T-helper 1 cell treated with Interleukin-12 subunit alpha and Interleukin-12 subunit beta and Interleukin-4 antibody, amounts not matched to agents 30 μg/mL and 1 μg/mL, for 36 hours (primary cell): ENCODE results near the gene SLC51A.

Experiments
- H3K27ac Mint-ChIP-seq: one replicate; pipeline ENCODE4 v1.8.0; 2021; ENCODE audit warnings: mild to moderate bottlenecking, mixed read lengths
- H3K27me3 Mint-ChIP-seq: one replicate; pipeline ENCODE4 v1.8.0; 2021; ENCODE audit warnings: low read depth, mixed read lengths
- H3K36me3 Mint-ChIP-seq: one replicate; pipeline ENCODE4 v1.8.0; 2021; ENCODE audit warnings: low read depth, mixed read lengths
- H3K4me1 Mint-ChIP-seq: one replicate; pipeline ENCODE4 v1.8.0; 2021; ENCODE audit warnings: low read depth, mixed read lengths
- H3K4me3 Mint-ChIP-seq: one replicate; pipeline ENCODE4 v1.8.0; 2021; ENCODE audit warnings: mild to moderate bottlenecking, moderate library complexity, mixed read lengths
- H3K9me3 Mint-ChIP-seq: one replicate; pipeline ENCODE4 v1.8.0; 2021; ENCODE audit warnings: mixed read lengths

SLC51A gene

GRCh38 chr3:196217307-196218154, 1.2 kb downstream of the SLC51A start:
- H3K36me3 Mint-ChIP-seq: no peaks in the 10 kb centered on the region
- peaks cover 16% of the 10 kb centered on the region for H3K4me1 Mint-ChIP-seq
- H3K4me3 Mint-ChIP-seq: peak overlapping the region; percentile 12
- no peaks in the 10 kb centered on the region for H3K27me3 Mint-ChIP-seq
- no peaks in the 10 kb centered on the region for H3K9me3 Mint-ChIP-seq
- peak overlapping the region; percentile 47 for H3K27ac Mint-ChIP-seq

GRCh38 chr3:196218155-196218712, 1.9 kb downstream of the SLC51A start:
- Mint-ChIP-seq H3K4me3 (no peak overlapping the region), H3K27me3 (peaks cover 3% of the 10 kb centered on the region), H3K27ac (no peak overlapping the region), H3K4me1 (peaks cover 16% of the 10 kb centered on the region), H3K9me3 (no peaks in the 10 kb centered on the region), H3K36me3 (no peaks in the 10 kb centered on the region)

GRCh38 chr3:196219194-196219969, 3.0 kb downstream of the SLC51A start:
- Mint-ChIP-seq H3K36me3 (no peaks in the 10 kb centered on the region), H3K4me1 (peaks cover 16% of the 10 kb centered on the region), H3K27me3 (peaks cover 5% of the 10 kb centered on the region), H3K27ac (peak overlapping the region; percentile 57), H3K4me3 (peak overlapping the region; percentile 75), H3K9me3 (no peaks in the 10 kb centered on the region)

GRCh38 chr3:196219970-196220311, 3.6 kb downstream of the SLC51A start:
- Mint-ChIP-seq H3K4me1 (peaks cover 16% of the 10 kb centered on the region), H3K4me3 (peak overlapping the region; percentile 75), H3K36me3 (no peaks in the 10 kb centered on the region), H3K27me3 (peaks cover 5% of the 10 kb centered on the region), H3K9me3 (no peaks in the 10 kb centered on the region), H3K27ac (no peak overlapping the region)

- H3K27ac Mint-ChIP-seq: no peak overlapping the region
- no peak overlapping the region for H3K4me3 Mint-ChIP-seq
- no peaks in the 10 kb centered on the region for H3K36me3 Mint-ChIP-seq
- no peaks in the 10 kb centered on the region for H3K9me3 Mint-ChIP-seq
- H3K27me3 Mint-ChIP-seq: peaks cover 5% of the 10 kb centered on the region
- peaks cover 16% of the 10 kb centered on the region for H3K4me1 Mint-ChIP-seq
These were observed 4.3 kb downstream of the SLC51A start for GRCh38 chr3:196220587-196220986.

- Mint-ChIP-seq H3K4me1 (peaks cover 16% of the 10 kb centered on the region), H3K27me3 (peaks cover 5% of the 10 kb centered on the region), H3K9me3 (no peaks in the 10 kb centered on the region), H3K4me3 (no peak overlapping the region), H3K36me3 (no peaks in the 10 kb centered on the region), H3K27ac (no peak overlapping the region)
These were observed 4.7 kb downstream of the SLC51A start for GRCh38 chr3:196220991-196221390.

- Mint-ChIP-seq H3K36me3 (no peaks in the 10 kb centered on the region), H3K27ac (no peak overlapping the region), H3K4me3 (no peak overlapping the region), H3K4me1 (peaks cover 13% of the 10 kb centered on the region), H3K9me3 (no peaks in the 10 kb centered on the region), H3K27me3 (peaks cover 5% of the 10 kb centered on the region)
These were observed 6.7 kb downstream of the SLC51A start for GRCh38 chr3:196222876-196223595.

- H3K36me3 Mint-ChIP-seq: no peaks in the 10 kb centered on the region
- H3K27me3 Mint-ChIP-seq: peaks cover 5% of the 10 kb centered on the region
- H3K4me3 Mint-ChIP-seq: no peak overlapping the region
- peaks cover 1% of the 10 kb centered on the region for H3K4me1 Mint-ChIP-seq
- H3K27ac Mint-ChIP-seq: no peak overlapping the region
- no peaks in the 10 kb centered on the region for H3K9me3 Mint-ChIP-seq
These were observed 8.8 kb downstream of the SLC51A start for GRCh38 chr3:196225086-196225485.

GRCh38 chr3:196225763-196226364, 9.5 kb downstream of the SLC51A start:
- Mint-ChIP-seq H3K4me1 (no peaks in the 10 kb centered on the region), H3K4me3 (no peak overlapping the region), H3K9me3 (no peaks in the 10 kb centered on the region), H3K36me3 (no peaks in the 10 kb centered on the region), H3K27ac (no peak overlapping the region), H3K27me3 (peaks cover 5% of the 10 kb centered on the region)

GRCh38 chr3:196227121-196227561, 10.8 kb downstream of the SLC51A start:
- Mint-ChIP-seq H3K36me3 (no peaks in the 10 kb centered on the region), H3K9me3 (no peaks in the 10 kb centered on the region), H3K4me3 (no peak overlapping the region), H3K27me3 (peaks cover 5% of the 10 kb centered on the region), H3K27ac (no peak overlapping the region), H3K4me1 (no peaks in the 10 kb centered on the region)

- no peak overlapping the region for H3K4me3 Mint-ChIP-seq
- H3K27ac Mint-ChIP-seq: no peak overlapping the region
- peaks cover 1% of the 10 kb centered on the region for H3K36me3 Mint-ChIP-seq
- H3K4me1 Mint-ChIP-seq: peaks cover under 1% of the 10 kb centered on the region
- H3K27me3 Mint-ChIP-seq: peaks cover 5% of the 10 kb centered on the region
- no peaks in the 10 kb centered on the region for H3K9me3 Mint-ChIP-seq
These were observed 11.5 kb downstream of the SLC51A start for GRCh38 chr3:196227629-196228493.

GRCh38 chr3:196232154-196232881, 16.0 kb downstream of the SLC51A start:
- peaks cover 19% of the 10 kb centered on the region for H3K36me3 Mint-ChIP-seq
- H3K4me3 Mint-ChIP-seq: no peak overlapping the region
- H3K4me1 Mint-ChIP-seq: peaks cover 11% of the 10 kb centered on the region
- no peaks in the 10 kb centered on the region for H3K27me3 Mint-ChIP-seq
- no peaks in the 10 kb centered on the region for H3K9me3 Mint-ChIP-seq
- H3K27ac Mint-ChIP-seq: no peak overlapping the region

- no peak overlapping the region for H3K27ac Mint-ChIP-seq
- no peaks in the 10 kb centered on the region for H3K9me3 Mint-ChIP-seq
- H3K27me3 Mint-ChIP-seq: no peaks in the 10 kb centered on the region
- peaks cover 11% of the 10 kb centered on the region for H3K4me1 Mint-ChIP-seq
- H3K4me3 Mint-ChIP-seq: no peak overlapping the region
- H3K36me3 Mint-ChIP-seq: peaks cover 21% of the 10 kb centered on the region
These were observed 16.5 kb downstream of the SLC51A start for GRCh38 chr3:196232882-196233251.
